Spleen (tissue), 7 donors: ENCODE data around the gene PEX10.

Experiments
- CTCF ChIP-seq, 11 experiments: fragments of 200-600 bp in 7 of 11; fragments of 450-650 bp in 4 of 11; sonication (generic) in 4 of 11; IDR thresholded peaks in 8 of 11; conservative IDR thresholded peaks in 3 of 11; 1 replicate in 7 of 11; 2 replicates in 4 of 11; pipeline versions ENCODE4 v1.4.0 to v1.8.0; 2016 to 2021; ENCODE audit warnings: antibody characterized with exemption in 11 of 11, inconsistent platforms in 4 of 11, mild to moderate bottlenecking in 1 of 11
- POLR2A ChIP-seq, 3 donors: fragments of 450-650 bp; IDR thresholded peaks; one replicate each; pipeline ENCODE4 v1.5.1; 2017; ENCODE audit warnings: antibody characterized with exemption in 3 of 3, mild to moderate bottlenecking in 1 of 3
- POLR2AphosphoS5 ChIP-seq, 3 donors: sonication (generic); formaldehyde crosslinking; IDR thresholded peaks; one replicate each; pipeline ENCODE4 v1.5.1; 2017; ENCODE audit warnings: antibody characterized with exemption in 3 of 3
- donor health status: DM: no; HTN: no; CAD: no; lungs with moderate emphysema.
- donor health status: DM: no; HTN: no; CAD: no.
- donor health status: DM: no; HTN: no; CAD: no.

DNA sequence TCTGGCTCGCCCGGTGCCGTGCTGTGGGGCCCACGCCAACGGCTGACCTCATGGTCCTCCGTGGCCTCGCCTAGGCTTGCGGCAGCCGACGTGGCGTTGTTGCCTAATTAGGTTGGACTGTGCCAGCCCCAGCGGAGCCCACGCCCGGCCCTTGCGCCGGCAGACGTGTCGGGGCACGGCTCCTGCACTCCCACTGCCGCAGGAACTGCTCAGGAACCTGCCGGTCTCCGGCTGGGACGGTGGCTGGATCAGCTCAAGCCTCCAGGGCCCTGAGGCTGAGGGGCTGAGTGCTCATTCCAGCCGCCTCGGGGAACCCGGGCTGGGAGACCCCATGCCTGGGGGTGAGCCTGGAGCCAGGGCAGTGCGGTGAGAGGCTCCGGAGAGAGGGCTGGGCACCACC is 16.1 kb upstream of the PEX10 start:
- TF ChIP-seq CTCF (IDR thresholded peaks at IDR 0.05 in 8 of 11, conservative IDR thresholded peaks at IDR 0.05 in 3 of 11) (no peak), POLR2AphosphoS5 (IDR thresholded peaks at IDR 0.05) (no peak), POLR2A (IDR thresholded peaks at IDR 0.05) (no peak)
